GM12878 (cell line): ENCODE measurements around the gene PRIMPOL. TPM values are rescaled to one million over a fixed set of nuclear protein-coding genes. Genes with fewer than 3 reads are reported as not detected.

ENCODE experiments used
- ATAC-seq: fragments of 200-7000 bp; cut with Tn5 transposase; 3 replicates; pipeline ENCODE4 v1.9.1; 2020; ENCODE audit warnings: mild to moderate bottlenecking, moderate library complexity
- BruUV-seq: library from RNA; stranded (reverse); fragments of 400-500 nt; replicated peaks from 2 replicates; lab custom pipeline; 2021; lab: Mats Ljungman, UMichigan
- CTCF ChIA-PET: fragments of 300-600 bp; sonication (Branson Sonifier 250); formaldehyde crosslinking; extraction: SDS; loops from one replicate; lab custom pipeline; 2021; ENCODE audit warnings: inconsistent platforms; lab: Yijun Ruan, JAX
- POLR2A ChIA-PET: fragments of 350-600 bp; formaldehyde crosslinking; extraction: SDS; loops from one replicate; lab custom pipeline; 2021; ENCODE audit warnings: inconsistent platforms; lab: Charles Lee
- RAD21 ChIA-PET: fragments of 300-600 bp; sonication (Branson Sonifier 250); formaldehyde crosslinking; loops from one replicate; lab custom pipeline; 2023; ENCODE audit warnings: antibody characterized with exemption; ENCODE audit not compliant: unreplicated experiment; lab: Charles Lee
- SMC1A ChIA-PET: fragments of 300-600 bp; sonication (Branson Sonifier 250); formaldehyde crosslinking; loops from one replicate; lab custom pipeline; 2023; ENCODE audit not compliant: unreplicated experiment, uncharacterized antibody; lab: Charles Lee
- DNase-seq: peaks from one replicate; pipeline ENCODE4 v3.0.0-alpha.2; 2011; ENCODE audit warnings: low read depth, low spot score
- FAIRE-seq: peaks from 3 replicates; lab custom pipeline; 2011; peaks lifted over from hg19 to GRCh38; lab: Jason Lieb, UNC
- H2AFZ ChIP-seq: 2 replicates; pipeline ENCODE4 v1.6.0; 2011; ENCODE audit warnings: low read depth, low read length, control low read depth; ENCODE audit not compliant: control insufficient read depth
- H3K27ac ChIP-seq: 2 replicates; pipeline ENCODE4 v1.5.1; 2011; ENCODE audit warnings: control low read depth; ENCODE audit not compliant: control insufficient read depth, insufficient read depth
- H3K27me3 ChIP-seq, 2 experiments: replicated peaks in 1 of 2; 2 replicates each; pipeline versions ENCODE4 v1.6.0 to v1.6.1; 2011; ENCODE audit warnings: low read length in 1 of 2; ENCODE audit not compliant: control insufficient read depth in 2 of 2, insufficient read depth in 2 of 2
- H3K36me3 ChIP-seq, 2 experiments: 2 replicates each; pipeline ENCODE4 v1.5.1; 2011; ENCODE audit warnings: low read length in 1 of 2; ENCODE audit not compliant: control insufficient read depth in 2 of 2, insufficient read depth in 2 of 2
- H3K4me1 ChIP-seq: 2 replicates; pipeline ENCODE4 v1.6.1; 2011; ENCODE audit warnings: mild to moderate bottlenecking, low read length, moderate library complexity, mixed read lengths; ENCODE audit not compliant: control insufficient read depth, insufficient read depth
- H3K4me2 ChIP-seq: 2 replicates; pipeline ENCODE4 v1.6.0; 2011; ENCODE audit warnings: control low read depth; ENCODE audit not compliant: control insufficient read depth, insufficient read depth
- H3K4me3 ChIP-seq: fragments of 200-600 bp; sonication (generic); 2 replicates; pipeline ENCODE4 v1.5.1; 2016
- H3K79me2 ChIP-seq: 2 replicates; pipeline ENCODE4 v1.6.0; 2011; ENCODE audit warnings: low read length; ENCODE audit not compliant: control insufficient read depth, insufficient read depth
- H3K9ac ChIP-seq: 2 replicates; pipeline ENCODE4 v1.8.0; 2011; ENCODE audit warnings: low read length, control low read depth, mixed read lengths; ENCODE audit not compliant: control insufficient read depth, insufficient read depth
- H3K9me3 ChIP-seq: replicated peaks from 3 replicates; pipeline ENCODE4 v1.5.1; 2011; ENCODE audit warnings: mild to moderate bottlenecking, low read length; ENCODE audit not compliant: control insufficient read depth, insufficient read depth
- H4K20me1 ChIP-seq: 2 replicates; pipeline ENCODE4 v1.6.0; 2011; ENCODE audit not compliant: control insufficient read depth, insufficient read depth
- JUNB ChIP-seq: IDR thresholded peaks from 2 replicates; pipeline ENCODE4 v1.6.1; 2016; ENCODE audit warnings: antibody characterized with exemption, mild to moderate bottlenecking
- NR2C1 ChIP-seq: fragments of 450-650 bp; IDR thresholded peaks from 2 replicates; pipeline ENCODE4 v1.6.1; 2017; ENCODE audit warnings: antibody characterized with exemption, mild to moderate bottlenecking, moderate library complexity
- RAD51 ChIP-seq: fragments of 450-650 bp; IDR thresholded peaks from 2 replicates; pipeline ENCODE4 v1.6.1; 2016; ENCODE audit warnings: moderate library complexity, mild to moderate bottlenecking, inconsistent platforms
- RBBP5 ChIP-seq: fragments of 200-600 bp; sonication (generic); conservative IDR thresholded peaks from 2 replicates; pipeline ENCODE4 v1.6.1; 2016
- TCF3 ChIP-seq: IDR thresholded peaks from 2 replicates; pipeline ENCODE4 v1.6.1; 2012; ENCODE audit warnings: low read depth, mild to moderate bottlenecking, low read length, borderline replicate concordance; ENCODE audit not compliant: insufficient read depth
- WGBS: methylation state at CpG from one replicate; pipeline ENCODE4 v1.1.6; 2016; ENCODE audit warnings: low lambda C conversion rate; ENCODE audit not compliant: insufficient replicate concordance, insufficient coverage; ENCODE audit errors: missing lambda C conversion rate; 5-methylcytosine and 5-hydroxymethylcytosine counted together
- in situ Hi-C: fragments of 300-500 bp; cut with MboI; formaldehyde crosslinking; loops from 9 replicates; pipeline ENCODE4 v1.14.3; 2018; ENCODE audit warnings: mixed read lengths
- intact Hi-C: fragments of 100-400 bp; cut with micrococcal nuclease; formaldehyde crosslinking; loops from one replicate; pipeline ENCODE4 v1.14.2; 2022; ENCODE audit not compliant: unreplicated experiment
- polyA plus RNA-seq, 11 experiments: library from polyadenylated mRNA; depleted of rRNA in 4 of 11; unstranded in 6 of 11; stranded (reverse) in 5 of 11; fragments of >200 nt; fragmentation: Nextera tagmentation in 4 of 11; fragmentation: Illumina TruSeq in 1 of 11; extraction: Ambion mirVana in 4 of 11; extraction: Trizol in 1 of 11; gene quantifications; 1 replicate in 1 of 11; 2 replicates in 10 of 11; pipeline versions ENCODE4 v1.2.1 to v1.2.3, GENCODE V29; 2011 to 2016; ENCODE audit warnings: inconsistent platforms in 2 of 11, missing spikeins in 2 of 11, low read depth in 1 of 11
- total RNA-seq, 4 experiments: library from RNA; depleted of rRNA in 3 of 4; stranded (reverse); fragments of >200 nt in 3 of 4; fragmentation: Illumina TruSeq in 1 of 4; extraction: Trizol in 1 of 4; gene quantifications; 2 replicates each; pipeline versions ENCODE4 v1.2.1 to v1.2.3, GENCODE V29; 2013 to 2021
- TF ChIP-seq, protein P1 (sequence below), 3 experiments: IDR thresholded peaks in 2 of 3; conservative IDR thresholded peaks in 1 of 3; 2 replicates each; pipeline ENCODE4 v1.5.1; 2011; ENCODE audit warnings: low read depth in 3 of 3, low read length in 3 of 3, mild to moderate bottlenecking in 3 of 3, control low read depth in 2 of 3, moderate library complexity in 2 of 3, inconsistent platforms in 1 of 3, mixed read lengths in 1 of 3; ENCODE audit not compliant: control insufficient read depth in 2 of 3, insufficient read depth in 1 of 3; ENCODE audit errors: extremely low read depth in 1 of 3

PRIMPOL gene
- total and polyA plus RNA-seq, 10 of the 15 experiments (the other 5 are each of a cell fraction or from before 2014, with no cell fraction given) = 10.6 to 23.7 (median 14.0) TPM

DNA sequence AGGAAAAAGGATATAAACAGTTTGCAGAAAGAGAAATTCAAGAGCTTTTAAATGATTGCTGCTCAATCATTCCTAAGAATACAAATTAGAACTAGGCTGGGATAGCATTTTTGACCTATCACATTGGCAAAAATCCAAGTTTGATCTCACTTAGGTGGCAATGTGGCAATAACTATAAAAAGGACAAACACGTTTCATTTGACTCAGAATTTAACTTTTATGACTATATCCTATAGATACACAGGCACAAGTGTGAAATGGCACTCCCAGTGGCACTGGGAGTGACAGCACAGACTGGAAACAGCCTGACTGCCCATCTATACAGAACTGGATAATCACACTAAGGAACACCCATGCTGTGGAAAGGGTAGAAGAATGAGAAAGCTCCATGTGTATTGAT, 73.3 kb downstream of the PRIMPOL start:
- 52% methylated on average over 1 of the region's 1 CpG for WGBS
- no TSS peak for BruUV-seq
- RAD21 ChIA-PET = interaction anchor here (1.5 to 3.3 kb wide), 2 partner anchors 10 to 16 kb away, joined by 5 to 23 read pairs; partner anchors contain the start of gene CENPU
- Histone ChIP-seq H3K9ac (no peak overlapping the region), H3K36me3 (peaks cover 10 to 29% of the 10 kb centered on the region in 2 experiments), H3K4me1 (no peaks in the 10 kb centered on the region; the same call in 1 of the 2 replicates), H2AFZ (no peak overlapping the region), H3K4me2 (no peak overlapping the region), H3K27ac (no peak overlapping the region), H3K9me3 (no peaks in the 10 kb centered on the region; the same call in 1 of the 3 replicates), H3K79me2 (peaks cover 10% of the 10 kb centered on the region), H3K27me3 (no peaks in the 10 kb centered on the region), H3K4me3 (no peak overlapping the region), H4K20me1 (no peaks in the 10 kb centered on the region)
- FAIRE-seq (no peak), ATAC-seq (peak; percentile 60), DNase-seq (no peak)
- SMC1A ChIA-PET = interaction anchor here (1.3 to 2.2 kb wide), 2 partner anchors 15 to 373 kb away, joined by 4 to 5 read pairs; no protein-coding TSS in a partner anchor
- POLR2A ChIA-PET = interaction anchor here (1.2 kb wide), 1 partner anchor 13 kb away, joined by 3 read pairs; no protein-coding TSS in a partner anchor
- intact Hi-C loops = no loop called here
- in situ Hi-C loops = no loop called here
- CTCF ChIA-PET = interaction anchor here (2.8 to 3.5 kb wide), 2 partner anchors 13 to 459 kb away, joined by 9 to 11 read pairs; no protein-coding TSS in a partner anchor
- TF ChIP-seq, protein P1, sequence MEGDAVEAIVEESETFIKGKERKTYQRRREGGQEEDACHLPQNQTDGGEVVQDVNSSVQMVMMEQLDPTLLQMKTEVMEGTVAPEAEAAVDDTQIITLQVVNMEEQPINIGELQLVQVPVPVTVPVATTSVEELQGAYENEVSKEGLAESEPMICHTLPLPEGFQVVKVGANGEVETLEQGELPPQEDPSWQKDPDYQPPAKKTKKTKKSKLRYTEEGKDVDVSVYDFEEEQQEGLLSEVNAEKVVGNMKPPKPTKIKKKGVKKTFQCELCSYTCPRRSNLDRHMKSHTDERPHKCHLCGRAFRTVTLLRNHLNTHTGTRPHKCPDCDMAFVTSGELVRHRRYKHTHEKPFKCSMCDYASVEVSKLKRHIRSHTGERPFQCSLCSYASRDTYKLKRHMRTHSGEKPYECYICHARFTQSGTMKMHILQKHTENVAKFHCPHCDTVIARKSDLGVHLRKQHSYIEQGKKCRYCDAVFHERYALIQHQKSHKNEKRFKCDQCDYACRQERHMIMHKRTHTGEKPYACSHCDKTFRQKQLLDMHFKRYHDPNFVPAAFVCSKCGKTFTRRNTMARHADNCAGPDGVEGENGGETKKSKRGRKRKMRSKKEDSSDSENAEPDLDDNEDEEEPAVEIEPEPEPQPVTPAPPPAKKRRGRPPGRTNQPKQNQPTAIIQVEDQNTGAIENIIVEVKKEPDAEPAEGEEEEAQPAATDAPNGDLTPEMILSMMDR (IDR thresholded peaks at IDR 0.05 in 2 of 3, conservative IDR thresholded peaks at IDR 0.05 in 1 of 3; ENCODE audit: control insufficient read depth in 2 of 3, extremely low read depth in 1 of 3, insufficient read depth in 1 of 3, low read depth in 3 of 3, low read length in 3 of 3) = peak in 2 of 3 experiments; percentile 18 to 19; a peak in 2 of 6 replicates
- TF ChIP-seq RBBP5 = no peak

DNA sequence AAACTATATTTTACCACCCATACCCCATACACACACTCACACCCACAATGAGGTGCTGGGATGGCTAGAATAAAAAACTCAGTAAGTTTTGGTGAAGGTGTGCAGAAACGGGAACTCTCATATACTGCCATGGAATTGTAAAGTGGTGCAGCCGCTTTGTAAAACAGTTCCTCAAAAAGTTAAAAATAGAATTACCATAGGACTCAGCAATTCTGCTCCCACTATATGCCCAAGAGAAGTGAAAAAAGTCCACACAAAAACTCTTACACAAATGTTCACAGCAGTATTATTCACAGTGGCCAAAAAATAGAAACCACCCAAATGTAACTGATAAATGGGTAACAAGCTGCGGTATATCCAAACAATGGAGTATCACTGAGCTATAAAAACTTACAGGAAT, 77.9 kb downstream of the PRIMPOL start:
- Histone ChIP-seq H3K9ac (no peak overlapping the region), H3K4me2 (no peak overlapping the region), H3K9me3 (no peaks in the 10 kb centered on the region; the same call in 1 of the 3 replicates), H3K4me1 (peaks cover 3% of the 10 kb centered on the region; the same call in 1 of the 2 replicates), H3K79me2 (peaks cover 39% of the 10 kb centered on the region), H3K27me3 (no peaks in the 10 kb centered on the region), H3K27ac (no peak overlapping the region), H3K4me3 (no peak overlapping the region), H3K36me3 (peaks cover 3 to 25% of the 10 kb centered on the region in 2 experiments), H4K20me1 (no peaks in the 10 kb centered on the region)
- ChIA-PET SMC1A (no interaction called here), CTCF (no interaction called here), RAD21 (no interaction called here), POLR2A (interaction anchor here (1.2 kb wide), 1 partner anchor 74 kb away, joined by 3 read pairs; no protein-coding TSS in a partner anchor)
- intact Hi-C loops (no loop called here), in situ Hi-C loops (no loop called here)
- DNase-seq = no peak
- FAIRE-seq = no peak
- ATAC-seq = no peak
- no TSS peak for BruUV-seq
- 100% methylated on average over 3 of the region's 3 CpGs for WGBS
- no peak for TF ChIP-seq NR2C1
- TF ChIP-seq TCF3 = no peak
- TF ChIP-seq RAD51 = no peak
- no peak for TF ChIP-seq JUNB
- TF ChIP-seq, all 136 proteins: peak for 0
- no peak overlapping the region for H2AFZ ChIP-seq
